SH-SY5Y (cell line): ENCODE results near the gene MRPS18A.

Source experiments
- GATA2 ChIP-seq: IDR thresholded peaks from 2 replicates; pipeline ENCODE4 v1.6.1; 2011; ENCODE audit warnings: mild to moderate bottlenecking, low read depth, low read length
- GATA3 ChIP-seq: IDR thresholded peaks from 2 replicates; pipeline ENCODE4 v1.6.1; 2011; ENCODE audit warnings: low read depth, mild to moderate bottlenecking, low read length, moderate library complexity

GRCh38 chr6:43635387-43636307 lies 51.9 kb downstream of the MRPS18A start, which contains the start of gene MAD2L1BP:
- TF ChIP-seq GATA3: no peak
- no peak for TF ChIP-seq GATA2
